MM.1S (cell line): ENCODE data around the gene PLXNA4.

ENCODE experiments used
- CTCF ChIP-seq: fragments of 300-600 bp; sonication (generic); IDR thresholded peaks from 2 replicates; pipeline ENCODE4 v1.5.1; 2016; ENCODE audit warnings: antibody characterized with exemption, low read length, mixed read lengths
- EZH2 ChIP-seq: fragments of 300-600 bp; sonication (generic); optimal IDR thresholded peaks from 2 replicates; pipeline ENCODE3; 2017; ENCODE audit warnings: low read depth, mild to moderate bottlenecking, antibody characterized with exemption, low read length, mixed read lengths

DNA sequence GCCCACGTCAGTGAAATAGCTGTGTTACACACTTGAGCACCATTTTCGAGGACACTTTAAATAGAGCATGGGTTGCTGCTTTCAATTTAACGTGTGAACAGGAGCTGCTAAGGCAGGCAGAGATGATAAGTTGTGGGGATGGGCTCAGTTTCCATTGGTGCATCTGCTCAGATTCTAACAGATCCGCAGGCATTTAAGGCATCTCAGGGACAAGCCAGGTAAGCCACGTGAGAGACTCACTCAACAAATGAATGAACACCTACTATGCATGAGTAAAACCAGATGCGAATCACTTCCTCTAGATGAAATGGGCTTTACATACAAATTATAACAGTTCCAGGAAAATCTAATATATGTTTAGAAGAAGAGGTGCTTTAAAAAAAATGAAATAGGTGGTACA lies 34.6 kb downstream of the PLXNA4 start:
- TF ChIP-seq CTCF (no peak), EZH2 (no peak)
